ACC112 (cell line): Measurements from ENCODE around the gene SMOC1.

Experiments used
- H2AFZ ChIP-seq: fragments of 200-600 bp; sonication (generic); one replicate; pipeline ENCODE4 v1.6.0; 2017; ENCODE audit warnings: antibody characterized with exemption, low read length; ENCODE audit not compliant: unreplicated experiment
- H3K27ac ChIP-seq: fragments of 200-600 bp; sonication (generic); 2 replicates; pipeline ENCODE4 v1.5.1; 2014; ENCODE audit warnings: low read depth, mild to moderate bottlenecking, antibody characterized with exemption, low read length, moderate library complexity
- H3K27me3 ChIP-seq: fragments of 200-600 bp; sonication (generic); 2 replicates; pipeline ENCODE4 v1.6.1; 2014; ENCODE audit warnings: mild to moderate bottlenecking, antibody characterized with exemption, low read length, moderate library complexity, mixed read lengths; ENCODE audit not compliant: insufficient read depth
- H3K36me3 ChIP-seq: fragments of 200-600 bp; sonication (generic); 2 replicates; pipeline ENCODE4 v1.6.1; 2016; ENCODE audit warnings: mild to moderate bottlenecking, antibody characterized with exemption, low read length, moderate library complexity, mixed read lengths; ENCODE audit not compliant: insufficient read depth
- H3K4me1 ChIP-seq: fragments of 200-600 bp; sonication (generic); one replicate; pipeline ENCODE4 v1.6.1; 2016; ENCODE audit warnings: low read length, mixed read lengths; ENCODE audit not compliant: insufficient read depth, unreplicated experiment, control insufficient read depth
- H3K4me3 ChIP-seq: fragments of 200-600 bp; sonication (generic); 2 replicates; pipeline ENCODE4 v1.5.1; 2014; ENCODE audit warnings: mild to moderate bottlenecking, low read depth, low read length
- H3K79me2 ChIP-seq: fragments of 200-600 bp; sonication (generic); one replicate; pipeline ENCODE4 v1.6.0; 2016; ENCODE audit warnings: low read length; ENCODE audit not compliant: control insufficient read depth, unreplicated experiment, insufficient read depth

The SMOC1 gene

DNA sequence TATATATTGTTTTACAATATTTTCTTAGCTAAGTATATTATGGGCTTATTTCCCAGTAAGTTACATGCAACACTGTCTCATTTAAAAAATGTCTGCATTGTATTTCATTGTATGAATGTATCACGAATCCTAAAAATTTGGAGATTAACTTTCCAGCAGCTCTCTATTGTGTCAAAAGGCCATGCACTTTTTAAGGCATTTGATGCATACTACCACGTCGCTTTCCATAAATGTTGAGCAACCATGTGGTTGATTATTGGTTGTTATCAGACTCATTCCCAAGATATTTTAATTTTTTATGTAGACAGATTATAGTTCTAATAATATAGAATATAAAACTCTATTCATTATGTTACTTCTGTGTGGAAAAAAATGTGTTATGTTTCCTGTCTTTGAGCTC lies 79.9 kb downstream of the SMOC1 start:
- Histone ChIP-seq H3K4me3 (no peak overlapping the region), H3K36me3 (no peaks in the 10 kb centered on the region), H3K79me2 (no peaks in the 10 kb centered on the region), H2AFZ (no peak overlapping the region), H3K27ac (no peak overlapping the region), H3K27me3 (peaks cover 14% of the 10 kb centered on the region), H3K4me1 (no peaks in the 10 kb centered on the region)

DNA sequence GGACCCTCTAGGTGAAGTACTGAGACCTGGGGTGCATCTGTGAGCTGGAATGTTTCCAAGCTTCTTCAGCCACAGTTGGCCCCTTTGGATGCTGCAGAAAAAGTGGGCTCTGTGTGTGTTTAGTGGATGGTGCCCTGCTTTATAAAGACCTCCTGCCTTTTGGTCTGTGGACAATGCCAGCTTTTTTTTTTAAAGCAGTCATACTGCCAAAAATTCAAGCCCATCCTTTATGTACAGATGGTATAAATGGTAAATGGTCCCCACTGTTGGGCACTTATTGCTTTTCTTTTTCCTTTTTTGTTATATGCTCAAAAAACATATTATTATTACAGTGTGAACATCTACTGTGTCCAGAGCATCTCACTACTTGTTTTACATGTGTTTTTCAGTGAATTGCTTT lies 81.1 kb downstream of the SMOC1 start:
- Histone ChIP-seq H3K4me1 (no peaks in the 10 kb centered on the region), H3K27me3 (0 out of 2 replicates have a peak, but pooled peaks cover 8% of the 10 kb centered on the region), H3K27ac (no peak overlapping the region), H3K4me3 (no peak overlapping the region), H3K36me3 (no peaks in the 10 kb centered on the region), H2AFZ (no peak overlapping the region), H3K79me2 (no peaks in the 10 kb centered on the region)

DNA sequence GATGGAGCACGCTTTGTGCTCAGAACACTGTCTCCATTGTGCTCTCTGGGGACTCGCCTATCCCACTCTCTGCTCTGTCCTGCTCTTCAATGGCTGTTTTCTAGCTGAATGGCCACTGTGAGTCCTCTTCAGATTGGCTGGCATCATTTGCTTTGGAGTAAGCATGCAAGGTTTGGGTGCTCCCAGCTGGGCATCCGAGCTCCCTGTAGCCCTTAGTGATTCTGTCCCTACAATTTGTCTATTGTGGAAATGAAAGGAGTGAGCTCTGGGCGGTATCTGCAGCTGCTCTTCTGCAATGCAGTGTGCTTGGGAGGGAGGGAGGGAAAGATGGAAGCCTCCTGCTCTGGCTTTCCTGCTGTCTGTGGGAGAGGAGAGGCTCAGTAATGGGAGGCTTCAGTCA lies 84.8 kb downstream of the SMOC1 start:
- Histone ChIP-seq H3K4me3 (no peak overlapping the region), H3K27ac (no peak overlapping the region), H3K27me3 (no peaks in the 10 kb centered on the region), H2AFZ (no peak overlapping the region), H3K4me1 (no peaks in the 10 kb centered on the region), H3K79me2 (no peaks in the 10 kb centered on the region), H3K36me3 (no peaks in the 10 kb centered on the region)

DNA sequence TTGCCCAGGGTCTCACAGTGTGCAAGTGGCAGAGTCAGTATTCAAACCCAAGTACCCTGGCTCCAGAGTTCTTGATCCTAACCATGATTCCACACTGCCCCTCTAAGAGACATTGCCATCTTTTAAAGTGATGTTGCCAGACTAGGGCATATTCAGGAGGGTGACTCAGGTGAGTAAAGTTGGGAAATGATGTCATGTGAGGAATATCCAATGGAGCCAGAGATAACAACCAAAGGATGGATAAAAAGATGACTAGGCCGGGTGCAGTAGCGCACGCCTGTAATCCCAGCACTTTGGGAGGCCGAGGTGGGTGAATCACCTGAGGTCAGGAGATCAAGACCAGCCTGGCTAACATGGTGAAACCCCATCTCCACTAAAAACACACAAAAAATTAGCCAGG lies 85.6 kb downstream of the SMOC1 start:
- Histone ChIP-seq H3K4me1 (no peaks in the 10 kb centered on the region), H3K36me3 (no peaks in the 10 kb centered on the region)

DNA sequence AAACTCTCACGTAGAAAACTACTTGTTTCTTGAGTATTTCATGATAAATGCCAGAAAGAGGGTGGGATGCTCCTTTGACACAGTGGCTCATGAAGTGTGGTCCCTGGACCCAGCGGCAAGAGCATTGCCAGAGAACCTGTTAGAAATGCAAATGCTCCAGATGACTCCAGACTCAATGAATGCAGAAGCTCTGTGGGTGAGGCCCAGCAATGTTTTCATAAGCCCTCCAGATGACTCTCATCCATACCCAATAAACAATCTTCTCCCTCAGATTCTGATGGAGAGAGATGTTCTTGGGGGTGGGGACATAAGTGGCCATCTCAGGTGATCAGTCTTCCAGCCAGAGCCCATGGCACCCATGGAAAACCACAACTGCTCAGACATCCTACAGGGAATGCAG lies 88.9 kb downstream of the SMOC1 start:
- no peaks in the 10 kb centered on the region for H3K79me2 ChIP-seq
- no peaks in the 10 kb centered on the region for H3K36me3 ChIP-seq
- no peaks in the 10 kb centered on the region for H3K27me3 ChIP-seq
- no peak overlapping the region for H3K27ac ChIP-seq
- no peak overlapping the region for H2AFZ ChIP-seq
- H3K4me3 ChIP-seq = no peak overlapping the region
- H3K4me1 ChIP-seq = no peaks in the 10 kb centered on the region

More for the DNA sequence above, 85.6 kb downstream of the SMOC1 start:
- no peaks in the 10 kb centered on the region for H3K79me2 ChIP-seq
- H3K27ac ChIP-seq = no peak overlapping the region
- H3K27me3 ChIP-seq = no peaks in the 10 kb centered on the region
- no peak overlapping the region for H3K4me3 ChIP-seq
- H2AFZ ChIP-seq = no peak overlapping the region

DNA sequence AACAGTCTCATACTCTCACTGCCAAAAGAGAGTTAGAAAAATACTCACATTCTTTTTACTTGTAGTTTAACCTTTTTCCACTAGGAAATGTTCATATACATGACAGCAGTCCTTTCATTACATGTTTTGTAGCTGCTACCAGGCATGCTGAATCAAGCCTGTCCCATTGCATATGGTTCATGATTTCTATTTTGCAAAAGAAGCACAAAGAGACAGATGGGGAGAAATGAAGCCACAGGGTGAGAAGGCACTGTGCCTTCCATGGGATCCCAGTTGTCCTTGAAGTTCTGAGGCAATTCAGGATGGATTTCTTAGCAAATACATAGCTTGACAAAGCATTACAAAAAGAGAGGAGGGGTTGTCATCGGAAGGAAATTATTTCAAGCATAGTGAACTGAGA lies 89.5 kb downstream of the SMOC1 start:
- Histone ChIP-seq H3K27me3 (peaks cover under 1% of the 10 kb centered on the region; the same call in 1 of the 2 replicates), H2AFZ (no peak overlapping the region), H3K27ac (no peak overlapping the region), H3K79me2 (no peaks in the 10 kb centered on the region), H3K4me1 (no peaks in the 10 kb centered on the region), H3K36me3 (no peaks in the 10 kb centered on the region), H3K4me3 (no peak overlapping the region)

DNA sequence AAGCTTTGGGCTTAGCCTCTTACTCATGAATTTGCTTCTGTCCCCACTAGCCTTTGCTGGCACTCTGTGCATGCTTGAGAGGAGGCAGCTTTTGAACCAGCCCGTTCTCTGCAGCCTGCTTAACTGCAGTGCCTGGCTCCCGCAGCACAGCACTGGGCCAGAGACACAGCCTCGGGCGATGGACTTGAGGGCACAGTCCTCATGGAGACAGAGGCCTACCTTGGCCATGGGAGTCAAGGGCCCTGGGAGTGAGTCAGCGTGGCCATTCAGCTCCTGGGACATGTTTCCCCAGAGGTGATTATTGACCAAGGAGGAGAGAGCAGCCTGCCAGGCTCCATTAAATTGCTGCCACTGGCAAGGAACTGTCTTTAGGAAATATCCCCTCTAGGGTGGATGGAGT lies 93.5 kb downstream of the SMOC1 start:
- Histone ChIP-seq H3K27ac (no peak overlapping the region), H3K4me1 (no peaks in the 10 kb centered on the region), H3K4me3 (no peak overlapping the region), H3K36me3 (no peaks in the 10 kb centered on the region), H2AFZ (no peak overlapping the region), H3K79me2 (no peaks in the 10 kb centered on the region), H3K27me3 (peaks cover 12% of the 10 kb centered on the region; the same call in 1 of the 2 replicates)

DNA sequence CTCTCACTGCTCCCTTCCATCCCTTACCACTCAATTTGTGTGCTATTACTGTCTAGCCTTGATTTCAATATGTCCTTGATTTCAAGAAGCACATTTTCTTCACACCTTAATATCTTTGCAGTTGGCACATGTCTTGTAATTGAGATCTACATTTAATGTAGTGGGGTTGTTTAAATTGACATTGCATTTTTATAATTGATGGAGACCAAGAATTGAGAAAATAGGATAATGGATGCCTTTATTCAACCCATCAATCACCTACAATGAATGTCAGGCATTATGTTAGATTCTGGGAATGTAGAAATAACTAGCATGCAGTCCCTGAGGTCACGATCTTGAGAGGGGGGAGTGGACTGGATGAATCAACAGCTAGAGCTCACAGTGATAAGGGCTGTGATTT lies 94.6 kb downstream of the SMOC1 start:
- no peak overlapping the region for H2AFZ ChIP-seq
- no peaks in the 10 kb centered on the region for H3K79me2 ChIP-seq
- H3K36me3 ChIP-seq = no peaks in the 10 kb centered on the region
- no peaks in the 10 kb centered on the region for H3K4me1 ChIP-seq
- no peak overlapping the region for H3K27ac ChIP-seq
- no peak overlapping the region for H3K4me3 ChIP-seq
- peaks cover 12% of the 10 kb centered on the region; the same call in 1 of the 2 replicates for H3K27me3 ChIP-seq

DNA sequence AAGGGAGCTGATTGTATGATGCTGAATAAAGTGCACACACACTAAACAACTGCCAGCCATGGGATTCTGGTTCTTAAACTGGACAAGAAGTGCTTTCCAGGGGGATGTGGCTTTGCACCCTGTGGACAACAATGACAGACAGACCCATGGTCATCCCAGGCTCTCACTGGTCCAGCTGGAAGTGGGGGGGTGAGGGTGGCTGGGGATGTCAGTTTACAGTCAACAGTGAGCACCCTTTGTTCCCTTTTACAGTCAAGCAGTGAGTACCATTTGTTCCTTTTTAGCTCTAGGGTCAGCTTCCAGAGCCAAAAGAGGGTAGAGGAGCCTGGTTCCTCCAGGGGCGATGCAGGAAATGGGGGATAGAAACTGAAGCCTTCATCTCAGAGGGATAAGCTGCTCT lies 100.7 kb downstream of the SMOC1 start:
- Histone ChIP-seq H3K79me2 (no peaks in the 10 kb centered on the region), H3K36me3 (no peaks in the 10 kb centered on the region), H3K27ac (no peak overlapping the region), H3K4me1 (no peaks in the 10 kb centered on the region), H3K27me3 (peaks cover 14% of the 10 kb centered on the region; the same call in 1 of the 2 replicates), H3K4me3 (no peak overlapping the region), H2AFZ (no peak overlapping the region)

DNA sequence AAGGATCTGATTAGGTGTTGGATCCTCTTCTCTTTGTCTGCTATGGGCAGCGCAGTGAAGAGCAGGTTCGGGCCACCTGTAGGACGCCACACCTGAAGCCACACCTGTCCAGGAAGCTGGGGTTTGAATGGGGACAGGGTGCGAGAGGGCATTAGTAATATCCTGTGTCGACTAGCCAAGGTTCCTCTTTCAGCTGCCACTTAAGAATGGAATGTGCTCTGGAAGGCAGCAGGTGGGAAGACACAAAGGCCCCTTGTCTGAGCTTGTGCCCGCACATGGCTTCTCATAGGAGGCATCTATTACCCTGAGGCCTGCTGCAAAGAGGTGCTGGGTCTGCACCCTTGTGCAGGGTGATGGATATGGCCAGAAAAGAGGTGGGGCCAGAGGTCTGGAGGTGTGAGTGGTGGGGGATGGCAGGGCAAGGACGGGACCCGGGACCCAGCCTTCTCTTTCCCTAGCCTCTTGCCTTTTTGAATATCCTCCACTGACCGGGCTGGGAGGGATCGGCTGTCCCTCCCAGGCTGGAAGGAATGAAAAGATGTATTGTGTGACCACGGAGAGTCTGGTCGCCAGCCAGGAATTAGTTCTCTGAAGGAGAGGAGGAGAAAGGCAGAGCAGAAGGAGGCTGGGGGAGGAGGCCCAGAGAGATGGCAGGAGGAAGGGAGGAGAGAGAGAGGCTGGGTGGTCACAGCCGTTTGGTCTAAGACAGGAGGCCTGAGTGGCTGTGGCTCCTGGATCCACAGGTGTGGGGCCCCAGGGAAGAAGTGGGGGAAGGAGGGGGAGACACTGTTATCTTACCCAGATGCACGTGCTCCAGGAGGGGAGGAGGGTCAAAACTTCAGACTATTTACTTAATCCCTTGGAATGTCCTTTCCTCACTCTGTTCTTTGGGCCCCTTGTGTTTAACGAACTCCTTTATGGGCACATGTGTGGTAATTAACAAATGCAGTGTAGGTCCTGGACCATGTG lies 101.5 kb downstream of the SMOC1 start:
- no peak overlapping the region for H2AFZ ChIP-seq
- no peaks in the 10 kb centered on the region for H3K79me2 ChIP-seq
- no peak overlapping the region for H3K27ac ChIP-seq
- no peaks in the 10 kb centered on the region for H3K36me3 ChIP-seq
- no peak overlapping the region for H3K4me3 ChIP-seq
- H3K4me1 ChIP-seq = no peaks in the 10 kb centered on the region
- H3K27me3 ChIP-seq = peaks cover 14% of the 10 kb centered on the region; the same call in 1 of the 2 replicates
